Measurements from ENCODE around the gene BATF3.

DNA sequence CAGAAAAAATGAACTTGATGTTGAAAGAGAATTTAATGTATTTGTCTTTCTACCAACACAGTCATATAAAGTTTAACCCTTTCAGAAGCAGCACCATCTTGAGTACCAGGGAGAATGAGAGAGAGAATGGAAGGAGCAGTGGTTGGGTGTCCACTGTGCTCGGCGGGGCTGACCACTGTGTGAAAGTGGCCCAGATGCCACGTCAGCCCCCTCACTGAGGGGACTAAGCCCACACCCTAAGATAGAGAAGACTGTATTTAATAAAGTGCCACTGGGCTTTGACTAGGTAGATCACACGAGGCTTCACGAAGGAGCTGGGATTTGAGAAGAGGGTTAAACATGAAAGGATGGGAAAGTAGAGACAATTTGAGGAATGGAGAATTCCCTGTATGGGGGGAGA lies 31.2 kb downstream of the BATF3 start:
- TF ChIP-seq, protein P1, sequence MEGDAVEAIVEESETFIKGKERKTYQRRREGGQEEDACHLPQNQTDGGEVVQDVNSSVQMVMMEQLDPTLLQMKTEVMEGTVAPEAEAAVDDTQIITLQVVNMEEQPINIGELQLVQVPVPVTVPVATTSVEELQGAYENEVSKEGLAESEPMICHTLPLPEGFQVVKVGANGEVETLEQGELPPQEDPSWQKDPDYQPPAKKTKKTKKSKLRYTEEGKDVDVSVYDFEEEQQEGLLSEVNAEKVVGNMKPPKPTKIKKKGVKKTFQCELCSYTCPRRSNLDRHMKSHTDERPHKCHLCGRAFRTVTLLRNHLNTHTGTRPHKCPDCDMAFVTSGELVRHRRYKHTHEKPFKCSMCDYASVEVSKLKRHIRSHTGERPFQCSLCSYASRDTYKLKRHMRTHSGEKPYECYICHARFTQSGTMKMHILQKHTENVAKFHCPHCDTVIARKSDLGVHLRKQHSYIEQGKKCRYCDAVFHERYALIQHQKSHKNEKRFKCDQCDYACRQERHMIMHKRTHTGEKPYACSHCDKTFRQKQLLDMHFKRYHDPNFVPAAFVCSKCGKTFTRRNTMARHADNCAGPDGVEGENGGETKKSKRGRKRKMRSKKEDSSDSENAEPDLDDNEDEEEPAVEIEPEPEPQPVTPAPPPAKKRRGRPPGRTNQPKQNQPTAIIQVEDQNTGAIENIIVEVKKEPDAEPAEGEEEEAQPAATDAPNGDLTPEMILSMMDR (IDR thresholded peaks at IDR 0.05): no peak
- no peak for TF ChIP-seq POLR2A (IDR thresholded peaks at IDR 0.05)
- no peak for TF ChIP-seq POLR2AphosphoS5 (IDR thresholded peaks at IDR 0.05)
- no peak for TF ChIP-seq EP300 (IDR thresholded peaks at IDR 0.05)
